NCI-H187 treated with DMSO at 0.1 percent for 48 hours (cell line): ENCODE data around the gene GET3.
"Not testable (repeated sequence)": the region's sequence is repeated elsewhere in the genome, so short reads cannot be mapped to it uniquely, and the experiment has no call there.

Experiments used
- DNase-seq: peaks from one replicate; lab custom pipeline; 2025; lab: John Stamatoyannopoulos, UW

Gene GET3

DNA sequence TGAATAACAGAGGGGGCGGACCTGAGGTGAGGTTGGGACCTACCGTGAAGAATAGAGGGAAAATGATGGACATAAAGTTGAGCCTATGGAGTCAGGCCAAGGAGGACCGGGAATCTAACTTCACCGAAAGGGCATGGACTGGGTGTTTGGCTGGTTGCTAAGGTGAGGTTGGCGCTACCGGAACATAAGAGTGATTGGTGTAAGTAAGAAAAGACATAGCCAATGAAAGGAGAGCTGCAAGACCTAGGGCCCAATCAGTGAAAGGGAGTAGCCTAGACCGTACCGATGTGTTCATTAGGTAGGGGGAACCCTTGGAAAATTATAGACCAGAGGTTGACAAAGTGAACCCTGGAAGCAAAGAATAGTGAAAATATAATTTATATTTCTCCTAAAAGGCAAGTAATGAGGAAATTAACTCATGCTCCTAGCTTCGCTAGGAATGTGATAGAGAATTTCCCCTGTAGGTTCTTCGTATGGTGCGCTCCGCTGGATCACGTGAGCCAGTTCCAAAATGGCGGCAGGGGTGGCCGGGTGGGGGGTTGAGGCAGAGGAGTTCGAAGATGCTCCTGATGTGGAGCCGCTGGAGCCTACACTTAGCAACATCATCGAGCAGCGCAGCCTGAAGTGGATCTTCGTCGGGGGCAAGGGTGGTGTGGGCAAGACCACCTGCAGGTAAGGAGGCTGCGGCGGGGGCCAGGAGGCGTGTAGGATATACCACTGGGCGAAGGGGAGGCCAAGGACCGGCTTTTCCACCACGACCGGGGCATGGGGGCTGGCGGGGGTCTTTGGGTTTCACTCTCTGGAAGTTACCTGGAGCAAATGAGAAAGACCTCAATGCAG is at the start of gene GET3:
Gene GET3, plus strand, starts transcription at position 503 of the 840 bp plus-strand sequence. Its CDS starts 9 bp downstream, at position 512.
- DNase-seq: peak; percentile 96

DNA sequence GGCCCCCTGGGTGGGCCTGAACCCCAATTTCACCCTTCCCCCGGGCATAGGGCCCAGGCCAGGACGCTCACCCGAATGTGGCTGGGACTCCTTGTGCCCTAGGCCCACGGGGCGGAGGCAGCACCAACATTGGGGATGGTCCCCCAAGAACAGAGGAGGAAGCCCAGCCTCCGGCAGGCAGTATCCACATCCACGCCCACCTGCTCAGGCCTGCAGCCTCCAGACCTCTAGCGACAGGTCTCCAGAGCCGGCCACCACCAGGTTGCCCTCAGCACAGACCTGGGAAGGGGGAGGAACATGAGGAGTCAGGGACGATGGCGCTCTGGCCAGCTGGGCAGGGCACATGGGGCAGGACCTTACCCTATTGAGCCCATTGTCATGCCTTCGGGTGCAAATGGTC is 48.3 kb upstream of the GET3 start:
- no peak for DNase-seq

DNA sequence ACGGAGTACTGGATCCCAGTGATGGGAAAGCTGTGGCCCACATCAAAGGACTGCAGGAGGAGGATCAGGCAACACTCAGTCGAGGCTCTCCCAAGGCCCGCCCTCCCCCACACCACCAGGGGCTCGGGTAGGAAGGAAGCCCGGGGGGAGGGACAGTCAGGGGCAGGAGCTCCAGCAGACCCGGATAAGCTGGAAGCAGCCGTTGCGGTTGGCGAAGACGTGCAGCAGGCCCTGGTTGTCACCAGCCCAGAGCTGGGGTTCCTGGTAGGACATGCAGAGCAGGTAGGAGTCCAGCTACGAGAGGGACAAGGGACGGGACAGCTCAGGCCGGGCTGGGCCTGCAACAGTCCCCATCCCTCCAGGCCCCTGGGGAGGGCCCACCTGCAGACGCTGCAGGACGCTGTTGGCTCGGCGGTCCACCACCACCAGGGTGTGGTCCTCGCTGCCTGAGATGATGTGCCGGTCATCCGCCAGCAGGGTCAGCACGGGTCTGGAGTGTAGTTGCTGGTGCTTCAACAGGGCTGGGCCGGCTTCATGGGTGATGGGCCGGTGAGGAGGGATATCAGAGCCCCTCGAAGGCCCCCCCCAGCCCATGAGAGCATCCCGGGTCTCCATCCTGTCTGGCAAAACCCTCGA is 47.6 kb upstream of the GET3 start:
- DNase-seq: no peak

DNA sequence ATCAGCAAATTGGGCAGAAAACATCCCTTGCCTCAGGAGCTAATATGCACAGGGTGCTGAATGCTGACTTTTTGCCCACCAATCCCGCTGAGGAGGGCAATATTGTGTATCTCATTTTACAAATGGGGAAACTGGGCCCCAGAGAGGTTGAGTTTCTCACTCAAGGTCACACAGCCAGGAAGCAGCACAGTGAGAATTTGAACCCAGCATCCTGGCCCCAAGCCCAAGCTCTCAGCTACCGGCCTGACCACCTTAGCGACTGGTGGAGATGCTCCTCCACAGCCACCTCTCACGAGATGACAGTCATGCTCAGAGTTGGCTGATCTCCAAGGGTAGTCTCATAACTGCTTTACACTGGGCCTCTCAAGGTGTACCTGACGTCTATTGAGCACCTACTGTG is 44.3 kb upstream of the GET3 start:
- no peak for DNase-seq

DNA sequence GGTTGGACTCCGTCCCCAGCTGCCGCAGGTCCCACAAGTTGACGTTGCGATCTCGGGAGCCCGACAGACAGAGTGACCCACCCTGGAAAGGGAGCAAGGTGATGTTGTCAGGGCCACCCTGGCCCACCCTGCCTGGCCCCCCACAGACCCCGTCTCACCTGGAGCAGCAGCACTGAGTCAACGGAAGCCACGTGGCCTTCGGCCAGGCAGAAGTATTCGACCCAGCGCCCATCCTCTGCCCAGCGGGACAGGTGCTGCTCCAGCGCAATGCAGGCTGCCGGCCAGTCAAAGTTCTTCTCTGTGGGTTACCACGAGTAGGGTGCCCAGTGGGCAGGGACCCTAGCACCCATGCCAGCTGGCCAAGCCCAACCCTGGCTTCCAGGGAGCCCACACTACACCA is 42.7 kb upstream of the GET3 start:
- no peak for DNase-seq

DNA sequence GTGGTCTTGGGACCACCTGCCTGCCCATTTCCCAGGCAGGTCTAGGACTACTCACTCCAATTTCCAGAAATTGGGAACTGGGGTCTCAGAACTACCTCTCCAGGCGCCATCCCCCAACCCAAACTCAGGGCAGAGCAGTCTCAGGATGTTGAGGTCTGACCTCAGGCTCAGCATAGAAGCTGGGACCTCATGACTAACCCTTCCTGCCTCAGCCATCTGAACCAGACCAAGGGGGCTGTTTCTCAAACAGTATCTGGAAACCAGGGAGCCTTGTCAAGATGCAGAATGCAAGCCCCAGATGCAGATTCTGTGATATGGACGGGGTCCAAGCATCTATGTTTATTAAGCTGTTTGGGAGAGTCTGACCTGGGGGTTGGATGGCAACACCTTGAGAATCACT is 42.2 kb upstream of the GET3 start:
- DNase-seq: no peak

DNA sequence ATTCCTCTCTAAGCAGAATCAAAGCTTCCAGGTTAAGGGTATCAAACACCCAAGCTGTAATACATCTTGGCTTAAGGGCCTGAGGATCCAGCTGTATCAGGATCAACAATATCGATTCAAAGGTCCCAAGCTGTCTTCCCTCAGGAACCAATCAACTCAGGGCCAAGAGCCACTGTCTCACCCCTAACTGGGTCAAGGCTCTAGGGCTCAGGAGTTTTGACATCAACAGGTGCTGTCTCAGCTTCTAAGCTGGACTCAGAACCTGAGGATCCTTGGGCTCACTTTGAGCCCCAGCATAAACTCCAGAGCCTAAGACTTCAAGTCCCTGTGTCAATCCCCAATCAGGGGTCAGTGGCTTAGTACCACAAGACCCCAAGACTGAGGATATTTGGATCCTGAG is 41.8 kb upstream of the GET3 start:
- DNase-seq: no peak

DNA sequence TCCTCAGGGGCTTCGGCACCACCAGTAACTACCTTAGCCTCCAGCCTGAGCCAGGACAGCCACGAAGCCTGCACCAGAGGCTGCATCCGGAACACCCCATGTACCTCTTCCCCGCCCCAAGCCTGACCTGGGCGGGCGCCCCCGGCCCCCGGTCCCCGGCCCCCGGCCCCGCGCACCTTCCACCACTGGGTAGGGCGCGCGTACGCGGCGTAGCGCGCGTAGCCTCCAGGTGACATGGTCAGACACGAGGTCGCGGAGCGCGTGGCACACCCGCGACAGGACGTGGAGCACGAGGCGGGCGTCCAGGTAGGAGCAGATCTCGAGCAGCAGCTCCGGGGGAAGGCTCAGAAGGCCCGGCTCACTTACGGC is 41.3 kb upstream of the GET3 start:
- no peak for DNase-seq

DNA sequence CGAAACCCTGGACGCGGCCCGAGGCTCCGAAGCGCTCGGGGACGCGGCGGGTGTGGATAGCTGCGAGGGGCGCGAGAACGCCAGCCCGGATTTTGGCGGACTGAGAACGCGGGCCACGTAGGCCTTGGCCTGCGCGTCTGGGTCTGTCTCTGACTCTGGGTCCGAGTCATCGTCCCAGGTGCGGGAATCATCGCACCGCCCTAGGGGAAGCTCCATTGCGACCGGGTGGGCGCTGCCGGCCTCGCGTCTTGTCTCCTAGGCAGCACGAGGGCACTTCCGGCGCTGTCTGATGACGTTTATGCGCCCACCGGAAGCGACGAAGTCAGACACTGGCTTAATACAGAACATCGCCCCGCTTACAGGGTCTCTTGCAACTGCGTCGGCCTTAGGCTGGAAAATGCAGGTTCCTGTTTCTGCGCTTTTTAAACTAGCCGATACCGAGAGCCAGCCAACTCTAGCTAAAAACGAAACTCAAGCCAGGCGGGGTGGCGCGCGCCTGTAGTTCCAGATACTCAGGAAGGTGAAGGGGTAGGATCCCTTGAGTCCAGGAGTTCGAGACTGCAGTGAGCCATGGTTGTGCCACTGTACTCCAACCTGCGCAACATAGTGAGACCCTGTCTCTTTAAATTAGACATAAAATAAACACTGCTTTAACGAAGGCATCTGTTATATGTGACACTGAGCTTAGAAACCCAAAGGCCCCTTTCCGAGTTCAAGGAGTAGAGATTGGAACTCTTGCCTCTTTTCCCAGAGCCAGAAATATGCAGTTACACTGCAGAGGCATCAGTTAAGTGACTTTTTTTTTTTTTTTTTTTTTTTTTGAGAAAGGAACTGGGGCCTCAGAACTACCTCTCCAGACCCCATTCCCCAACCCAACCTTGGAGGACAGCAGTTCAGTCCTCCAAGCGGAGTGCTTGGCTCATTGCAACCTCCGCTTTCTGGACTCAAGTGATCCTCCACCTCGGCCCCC is 40.6 kb upstream of the GET3 start, which contains the start of gene FBXW9:
Gene FBXW9, minus strand, starts transcription at position 266 of the 970 bp plus-strand sequence. Its CDS starts 50 bp downstream, at position 216.
- DNase-seq: peak; percentile 18

DNA sequence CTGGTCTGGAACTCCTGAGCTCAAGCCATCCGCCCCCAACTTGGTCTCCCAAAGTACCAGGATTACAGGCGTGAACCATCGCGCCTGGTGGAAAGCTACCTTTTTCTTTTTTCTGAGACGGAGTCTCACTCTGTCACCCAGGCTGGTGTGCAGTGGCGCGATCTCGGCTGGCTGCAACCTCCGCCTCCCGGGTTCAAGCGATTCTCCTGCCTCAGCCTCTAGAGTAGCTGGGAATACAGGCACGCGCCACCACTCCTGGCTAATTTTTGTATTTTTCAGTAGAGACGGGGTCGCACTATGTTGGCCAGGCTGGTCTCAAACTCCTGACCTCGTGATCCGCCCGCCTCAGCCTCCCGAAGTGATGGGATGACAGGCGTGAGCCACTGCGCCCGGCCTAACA is 39.9 kb upstream of the GET3 start:
- DNase-seq: not testable (repeated sequence)

DNA sequence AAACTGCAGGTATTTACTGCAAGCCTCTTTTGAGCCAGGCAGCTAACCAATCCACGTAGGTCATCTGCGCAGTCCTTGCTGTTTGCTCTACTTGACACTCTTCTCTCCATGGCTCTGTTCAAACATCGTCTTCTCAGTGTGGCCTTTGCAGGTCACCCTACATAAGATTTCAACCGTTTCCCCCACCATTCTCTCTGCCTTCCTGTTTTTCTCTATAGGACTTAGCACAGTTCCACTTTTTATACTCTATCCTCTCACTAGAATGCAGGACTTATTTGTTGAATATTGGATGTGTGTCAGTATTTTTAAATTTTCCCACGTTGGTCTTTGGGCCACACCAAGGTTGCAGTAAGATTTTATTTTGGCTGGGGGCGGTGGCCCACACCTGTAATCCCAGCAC is 39.2 kb upstream of the GET3 start:
- no peak for DNase-seq

DNA sequence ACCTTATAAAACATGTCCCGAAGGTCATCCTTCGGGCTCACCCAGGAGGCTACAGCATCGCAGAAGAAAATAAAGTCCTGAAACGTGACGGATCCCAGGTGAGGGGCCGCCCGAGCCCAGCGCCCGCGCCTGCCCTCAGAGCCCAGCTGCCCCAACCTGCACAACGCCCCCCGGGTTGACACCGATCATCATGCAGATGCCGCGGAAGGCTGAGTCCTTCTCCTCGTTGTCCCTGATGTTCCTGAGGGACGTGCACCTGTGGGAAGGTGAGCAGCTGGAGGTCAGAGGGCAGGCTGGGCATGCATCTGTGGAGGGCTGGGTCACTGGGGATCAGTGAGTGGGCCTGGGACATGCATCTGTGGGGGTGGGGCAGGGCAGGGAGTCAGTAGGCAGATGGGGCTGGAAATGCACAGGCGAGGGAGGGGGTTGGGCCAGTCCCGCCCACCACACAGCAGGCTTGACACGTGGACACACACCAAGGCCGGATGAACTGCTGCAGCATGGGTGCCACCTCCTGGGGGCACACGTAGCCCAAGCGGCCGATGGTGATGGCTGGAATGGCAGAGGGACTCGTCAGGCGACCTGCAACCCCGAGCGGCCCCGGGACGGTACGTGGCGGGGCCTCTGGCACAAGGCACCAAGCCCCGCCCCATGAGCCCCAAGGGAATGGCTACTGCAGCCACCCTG is 35.6 kb upstream of the GET3 start:
- no peak for DNase-seq

DNA sequence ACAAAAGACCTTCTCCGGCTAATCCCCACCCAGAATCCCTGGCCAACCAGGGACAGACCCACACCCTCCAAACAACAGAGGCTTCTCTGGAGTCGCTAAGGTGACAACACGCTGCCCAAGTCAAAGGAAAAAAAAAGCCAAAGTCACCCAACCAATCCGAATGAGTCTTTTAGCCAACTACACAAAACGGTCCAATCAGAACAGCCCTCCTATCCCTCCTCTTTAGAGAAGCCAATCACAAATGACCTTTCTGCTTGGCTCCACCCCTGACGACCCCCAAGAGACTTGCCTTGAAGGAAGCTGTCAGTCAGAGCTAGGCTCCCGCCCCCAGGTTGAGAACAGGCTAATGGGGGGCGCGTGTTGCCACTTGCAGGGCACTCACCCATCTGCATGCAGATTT is 34.3 kb upstream of the GET3 start:
- no peak for DNase-seq

DNA sequence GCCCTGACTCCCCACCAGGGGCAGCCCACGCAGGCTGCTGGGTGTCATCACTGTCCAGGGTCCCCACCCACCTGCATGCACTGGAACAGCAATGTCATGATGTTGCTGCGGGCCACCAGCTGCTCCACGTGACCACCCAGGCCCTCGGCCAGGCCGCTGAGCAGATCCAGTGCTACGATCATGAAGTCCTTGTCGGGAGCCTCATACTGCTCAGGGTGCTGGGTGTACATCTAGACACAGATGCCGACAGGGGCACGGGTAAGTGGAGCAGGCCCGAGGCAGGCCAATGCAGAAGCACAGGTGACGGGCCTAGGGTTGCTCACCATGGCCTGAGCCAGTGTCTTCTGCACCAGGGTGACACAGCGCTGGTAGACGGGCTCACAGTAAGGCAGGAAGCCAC is 32.1 kb upstream of the GET3 start:
- DNase-seq: no peak

DNA sequence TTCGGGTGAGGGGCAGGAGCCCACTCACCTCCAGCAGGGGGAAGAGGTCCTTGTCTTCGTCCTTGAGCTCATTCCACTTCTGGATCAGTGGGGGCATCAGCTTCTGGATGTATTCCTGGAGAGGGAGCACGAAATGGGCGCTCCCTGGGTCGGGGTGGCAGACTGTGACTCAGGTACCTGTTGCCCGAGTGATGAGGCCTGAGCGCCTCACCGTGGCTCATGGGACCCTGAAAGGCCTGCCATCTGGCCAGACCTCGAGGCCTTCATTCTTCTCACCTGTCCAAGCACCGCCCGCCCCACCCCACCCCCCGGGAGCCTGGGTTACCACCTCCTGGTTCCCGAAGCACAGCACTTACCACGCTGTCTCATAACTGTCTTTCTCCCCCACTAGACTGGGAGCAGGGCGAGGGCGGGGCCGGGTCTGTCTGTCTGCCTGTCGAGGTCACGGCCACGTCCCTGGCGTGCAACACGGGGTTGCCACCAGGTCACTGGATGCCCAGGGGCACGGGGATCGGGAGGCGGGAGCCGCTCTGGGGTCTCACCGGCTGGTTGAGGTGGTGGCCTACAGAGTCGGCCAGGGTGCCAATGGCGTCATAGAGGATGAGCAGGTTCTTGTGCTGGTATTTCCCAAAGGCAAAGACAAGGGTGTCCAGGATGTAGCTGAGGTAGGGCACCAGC is 31.5 kb upstream of the GET3 start:
- DNase-seq: no peak

DNA sequence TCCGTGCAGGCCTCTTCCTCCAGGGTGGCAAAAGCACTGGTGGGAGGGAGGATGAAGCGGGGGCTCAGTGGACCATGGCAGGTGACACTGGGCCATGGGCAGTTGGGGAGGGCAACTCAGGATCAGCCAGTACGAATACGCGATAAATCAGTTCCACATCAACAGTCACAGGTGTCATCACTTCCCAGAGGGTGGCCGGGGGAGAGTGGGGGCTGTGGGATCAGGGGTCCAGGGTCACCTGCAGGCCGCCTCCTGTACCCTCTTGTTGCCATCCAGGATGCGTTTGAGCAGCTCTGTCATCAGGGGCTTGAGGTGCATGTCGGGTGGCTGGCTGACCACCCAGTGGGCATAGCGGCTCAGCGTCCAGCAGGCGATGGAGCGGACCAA is 31.0 kb upstream of the GET3 start:
- DNase-seq: no peak

DNA sequence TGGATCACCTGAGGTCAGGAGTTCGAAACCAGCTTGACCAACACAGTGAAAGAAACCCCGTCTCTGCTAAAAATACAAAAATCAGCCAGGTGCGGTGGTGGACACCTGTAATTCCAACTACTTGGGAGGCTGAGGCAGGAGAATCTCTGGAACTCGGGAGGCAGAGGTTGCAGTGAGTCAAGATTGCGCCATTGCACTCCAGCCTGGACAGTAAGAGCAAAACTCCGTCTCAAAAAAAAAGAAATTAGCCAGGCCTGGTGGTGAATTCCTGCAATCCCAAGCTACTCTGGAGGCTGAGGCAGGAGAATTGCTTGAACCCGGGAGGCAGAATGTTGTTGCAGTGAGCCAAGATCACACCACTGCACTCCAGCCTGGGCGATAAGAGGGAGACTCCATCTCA is 28.7 kb upstream of the GET3 start:
- DNase-seq: no peak

DNA sequence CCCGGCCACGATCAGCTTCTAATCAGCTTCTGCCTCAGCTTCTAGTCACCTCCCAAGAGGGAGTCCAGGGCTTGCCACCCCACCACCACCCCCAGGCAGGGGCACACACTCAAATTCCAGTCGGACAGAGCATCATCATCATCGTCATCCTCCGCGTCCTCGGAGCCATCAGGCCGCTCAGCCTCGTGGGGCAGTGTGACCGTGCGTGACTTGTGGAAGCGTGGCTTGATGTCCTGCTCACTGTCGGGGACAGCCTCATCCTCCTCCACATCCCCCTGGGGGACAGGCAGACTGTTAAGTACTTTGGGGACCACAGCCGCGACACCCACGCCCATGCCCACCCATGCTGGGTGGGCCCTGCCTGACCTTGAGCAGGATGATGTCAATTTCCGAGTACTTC is 26.1 kb upstream of the GET3 start:
- no peak for DNase-seq

DNA sequence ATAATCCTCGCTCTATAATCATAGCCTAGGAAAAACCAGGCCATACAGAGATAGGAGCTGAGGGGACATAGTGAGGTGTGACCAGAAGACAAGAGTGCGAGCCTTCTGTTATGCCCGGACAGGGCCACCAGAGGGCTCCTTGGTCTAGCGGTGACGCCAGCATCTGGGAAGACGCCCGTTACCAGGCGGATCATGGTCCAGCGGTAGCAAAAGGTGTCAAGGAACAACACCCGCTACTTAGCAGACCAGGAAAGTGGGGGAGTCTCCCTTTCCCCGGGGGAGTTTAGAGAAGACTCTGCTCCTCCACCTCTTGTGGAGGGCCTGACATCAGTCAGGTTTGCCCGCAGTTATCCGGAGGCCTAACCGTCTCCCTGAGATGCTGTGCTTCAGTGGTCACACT is 25.2 kb upstream of the GET3 start:
- not testable (repeated sequence) for DNase-seq

DNA sequence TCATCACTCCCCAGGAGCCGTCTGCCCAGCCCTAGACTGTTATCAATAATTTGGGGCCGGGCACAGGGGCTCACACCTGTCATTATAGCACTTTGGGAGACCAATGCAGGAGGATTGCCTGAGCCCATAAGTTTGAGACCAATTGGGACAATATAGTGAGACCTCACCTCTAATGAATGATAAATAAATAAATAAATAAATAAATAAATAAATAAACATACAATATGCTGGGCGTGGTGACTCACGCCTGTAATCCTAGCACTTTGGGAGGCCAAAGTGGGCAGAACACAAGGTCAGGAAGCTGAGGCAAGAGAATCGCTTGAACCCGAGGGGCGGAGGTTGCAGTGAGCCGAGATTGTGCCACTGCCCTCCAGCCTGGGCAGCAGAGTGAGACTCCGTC is 24.0 kb upstream of the GET3 start:
- not testable (repeated sequence) for DNase-seq

DNA sequence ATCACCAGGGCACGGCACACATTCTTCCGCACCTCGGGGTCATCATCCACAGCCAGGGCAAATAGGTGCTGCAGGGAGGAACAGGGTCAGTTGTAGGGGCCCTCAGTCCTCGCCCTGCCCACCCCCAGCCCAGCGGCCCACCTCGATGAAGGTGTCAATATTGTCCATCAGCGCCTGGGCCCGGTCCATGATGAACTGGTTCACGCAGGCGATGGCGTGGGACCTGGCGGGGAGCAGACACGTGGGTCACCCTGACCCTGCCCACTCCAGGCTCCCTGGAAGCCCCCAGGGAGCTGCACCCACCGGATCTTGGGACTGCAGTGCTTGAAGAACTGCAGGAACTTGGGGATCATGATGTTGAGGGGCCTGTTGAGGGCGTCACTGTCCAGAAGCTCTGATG is 22.2 kb upstream of the GET3 start:
- no peak for DNase-seq
